SK-N-SH (cell line): ENCODE results near the gene LENEP. TPM values are rescaled to one million over a fixed set of nuclear protein-coding genes. Genes with fewer than 3 reads are reported as not detected.
A peak's percentile ranks its signal among the peaks of the same experiment; 100 is the strongest.

Experiments
- CTCF ChIA-PET: fragments of 300-600, 350-600 bp; formaldehyde crosslinking; extraction: SDS; loops from one replicate; lab custom pipeline; 2021; lab: Yijun Ruan, JAX
- POLR2A ChIA-PET: fragments of 350-600 bp; sonication (Branson Sonifier 250); formaldehyde crosslinking; extraction: SDS; loops from one replicate; lab custom pipeline; 2020; ENCODE audit warnings: antibody characterized with exemption, inconsistent platforms; lab: Yijun Ruan, JAX
- DNase-seq: peaks from one replicate; pipeline ENCODE4 v3.0.0; 2012
- H2AFZ ChIP-seq: fragments of 200-600 bp; sonication (generic); 2 replicates; pipeline ENCODE4 v1.8.1; 2016; ENCODE audit warnings: antibody characterized with exemption, mild to moderate bottlenecking, low read depth
- H3F3A ChIP-seq: fragments of 200-600 bp; sonication (generic); replicated peaks from 2 replicates; pipeline ENCODE3; 2016; ENCODE audit warnings: antibody characterized with exemption, mild to moderate bottlenecking; ENCODE audit not compliant: insufficient read depth
- H3K27ac ChIP-seq, 2 experiments: fragments of 200-500 bp in 1 of 2; fragments of 200-600 bp in 1 of 2; sonication (Bioruptor generic) in 1 of 2; sonication (generic), shearing (Covaris generic) in 1 of 2; 2 replicates each; pipeline versions ENCODE4 v1.5.1 to v1.6.1; 2014 to 2016; ENCODE audit warnings: low read depth in 2 of 2, inconsistent platforms in 1 of 2, low read length in 1 of 2, mild to moderate bottlenecking in 1 of 2, mixed read lengths in 1 of 2
- H3K27me3 ChIP-seq: fragments of 200-600 bp; sonication (generic), shearing (Covaris generic); 2 replicates; pipeline ENCODE4 v1.6.1; 2016; ENCODE audit warnings: mixed run types; ENCODE audit not compliant: insufficient read depth
- H3K36me3 ChIP-seq, 2 experiments: fragments of 200-500 bp in 1 of 2; fragments of 200-600 bp in 1 of 2; sonication (Bioruptor generic) in 1 of 2; sonication (generic) in 1 of 2; replicated peaks in 1 of 2; 2 replicates each; pipeline versions ENCODE3 to v1.5.1; 2014 to 2016; ENCODE audit warnings: low read length in 1 of 2, mild to moderate bottlenecking in 1 of 2; ENCODE audit not compliant: insufficient read depth in 2 of 2, control insufficient read depth in 1 of 2
- H3K4me1 ChIP-seq, 2 experiments: fragments of 200-500 bp in 1 of 2; fragments of 200-600 bp in 1 of 2; sonication (Bioruptor generic) in 1 of 2; sonication (generic), shearing (Covaris generic) in 1 of 2; 2 replicates each; pipeline versions ENCODE4 v1.5.1 to v1.6.1; 2014 to 2016; ENCODE audit warnings: low read depth in 1 of 2, low read length in 1 of 2, mixed run types in 1 of 2; ENCODE audit not compliant: insufficient read depth in 2 of 2, control insufficient read depth in 1 of 2
- H3K4me2 ChIP-seq: fragments of 200-600 bp; sonication (generic), shearing (Covaris generic); 2 replicates; pipeline ENCODE4 v1.6.1; 2017; ENCODE audit warnings: mixed run types
- H3K4me3 ChIP-seq, 2 experiments: fragments of 200-500 bp in 1 of 2; fragments of 200-600 bp in 1 of 2; sonication (Bioruptor generic) in 1 of 2; sonication (generic), shearing (Covaris generic) in 1 of 2; 2 replicates each; pipeline versions ENCODE4 v1.5.1 to v1.8.1; 2014 to 2016; ENCODE audit warnings: low read depth in 2 of 2, inconsistent platforms in 1 of 2, low read length in 1 of 2, mild to moderate bottlenecking in 1 of 2, mixed read lengths in 1 of 2, moderate library complexity in 1 of 2
- H3K79me2 ChIP-seq: fragments of 200-600 bp; sonication (generic); 2 replicates; pipeline ENCODE4 v1.8.1; 2017; ENCODE audit warnings: mild to moderate bottlenecking; ENCODE audit not compliant: insufficient read depth
- H3K9ac ChIP-seq: fragments of 200-600 bp; sonication (generic); 2 replicates; pipeline ENCODE4 v1.6.1; 2017; ENCODE audit warnings: mixed run types
- H3K9me2 ChIP-seq: fragments of 200-600 bp; sonication (generic); 2 replicates; pipeline ENCODE4 v1.6.1; 2017; ENCODE audit warnings: mixed run types
- H3K9me3 ChIP-seq: fragments of 200-600 bp; sonication (generic); 2 replicates; pipeline ENCODE4 v1.6.1; 2017; ENCODE audit warnings: mixed run types, mild to moderate bottlenecking, moderate library complexity
- H4K20me1 ChIP-seq: fragments of 200-600 bp; sonication (generic); 2 replicates; pipeline ENCODE4 v1.6.1; 2017; ENCODE audit warnings: mild to moderate bottlenecking, mixed run types; ENCODE audit not compliant: insufficient read depth
- EZH2phosphoT487 ChIP-seq: fragments of 200-600 bp; sonication (generic); IDR thresholded peaks from 2 replicates; pipeline ENCODE4 v1.6.1; 2017; ENCODE audit warnings: low read depth, mixed run types, mild to moderate bottlenecking, antibody characterized with exemption, moderate library complexity, borderline replicate concordance
- FOXM1 ChIP-seq: IDR thresholded peaks from 2 replicates; pipeline ENCODE4 v1.4.0; 2012; ENCODE audit warnings: low read depth, mild to moderate bottlenecking
- GABPA ChIP-seq: IDR thresholded peaks from 2 replicates; pipeline ENCODE4 v1.4.0; 2012; ENCODE audit warnings: low read depth, mild to moderate bottlenecking
- MEF2A ChIP-seq: IDR thresholded peaks from 2 replicates; pipeline ENCODE4 v1.4.0; 2012; ENCODE audit warnings: low read depth, borderline replicate concordance
- MXI1 ChIP-seq: IDR thresholded peaks from 2 replicates; pipeline ENCODE4 v1.6.1; 2012; ENCODE audit warnings: mild to moderate bottlenecking, low read depth, low read length, improper control_type of control experiment
- NFIC ChIP-seq: IDR thresholded peaks from 2 replicates; pipeline ENCODE4 v1.4.0; 2012; ENCODE audit warnings: borderline replicate concordance
- NRF1 ChIP-seq: IDR thresholded peaks from 2 replicates; pipeline ENCODE4 v1.6.1; 2012; ENCODE audit warnings: low read depth, mild to moderate bottlenecking, low read length
- POLR2AphosphoS5 ChIP-seq: IDR thresholded peaks from 2 replicates; pipeline ENCODE4 v1.6.1; 2012; ENCODE audit warnings: low read depth, low read length
- RAD21 ChIP-seq: IDR thresholded peaks from 2 replicates; pipeline ENCODE4 v1.6.1; 2012; ENCODE audit warnings: mild to moderate bottlenecking, low read length
- RCOR1 ChIP-seq: fragments of 150-350 bp; IDR thresholded peaks from 2 replicates; pipeline ENCODE4 v1.6.1; 2017; ENCODE audit warnings: antibody characterized with exemption, low read length
- RFX5 ChIP-seq: IDR thresholded peaks from 2 replicates; pipeline ENCODE4 v1.6.1; 2012; ENCODE audit warnings: mild to moderate bottlenecking, improper control_type of control experiment, low read length
- RXRA ChIP-seq: IDR thresholded peaks from 2 replicates; pipeline ENCODE4 v1.4.0; 2012; ENCODE audit warnings: low read depth, mild to moderate bottlenecking, borderline replicate concordance
- TCF12 ChIP-seq: IDR thresholded peaks from 2 replicates; pipeline ENCODE4 v1.4.0; 2012
- TEAD4 ChIP-seq: IDR thresholded peaks from 2 replicates; pipeline ENCODE4 v1.4.0; 2012; ENCODE audit warnings: mild to moderate bottlenecking, borderline replicate concordance; ENCODE audit not compliant: insufficient read depth
- YY1 ChIP-seq: IDR thresholded peaks from 2 replicates; pipeline ENCODE4 v1.4.0; 2012; ENCODE audit warnings: low read depth, mild to moderate bottlenecking
- WGBS: methylation state at CpG from one replicate; pipeline ENCODE4 v1.1.6; 2017; ENCODE audit warnings: low lambda C conversion rate; 5-methylcytosine and 5-hydroxymethylcytosine counted together
- polyA plus RNA-seq, 3 experiments: library from polyadenylated mRNA; depleted of rRNA; stranded (reverse); fragments of >200 nt; gene quantifications; 2 replicates each; pipeline ENCODE4 v1.2.3, GENCODE V29; 2012
- TF ChIP-seq, protein P1 (sequence below): IDR thresholded peaks from 2 replicates; pipeline ENCODE4 v1.4.0; 2012; ENCODE audit warnings: low read depth, borderline replicate concordance
- TF ChIP-seq, protein P2 (sequence below): fragments of 150-350 bp; IDR thresholded peaks from 2 replicates; pipeline ENCODE4 v1.6.1; 2017; ENCODE audit warnings: antibody characterized with exemption, low read length, low read depth, borderline replicate concordance
- TF ChIP-seq, protein P3 (sequence below): fragments of 200-600 bp; sonication (generic); IDR thresholded peaks from 2 replicates; pipeline ENCODE4 v1.6.1; 2017; ENCODE audit warnings: antibody characterized with exemption, mild to moderate bottlenecking, moderate library complexity
- TF ChIP-seq, protein P4 (sequence below): fragments of 150-350 bp; IDR thresholded peaks from 2 replicates; pipeline ENCODE4 v1.6.1; 2016; ENCODE audit warnings: mild to moderate bottlenecking, low read depth, low read length
- TF ChIP-seq, protein P5 (sequence below): IDR thresholded peaks from 2 replicates; pipeline ENCODE4; 2012

The LENEP gene
- polyA plus RNA-seq, 1 of the 3 experiments (the other 2 are of a cell fraction), result not detected

DNA sequence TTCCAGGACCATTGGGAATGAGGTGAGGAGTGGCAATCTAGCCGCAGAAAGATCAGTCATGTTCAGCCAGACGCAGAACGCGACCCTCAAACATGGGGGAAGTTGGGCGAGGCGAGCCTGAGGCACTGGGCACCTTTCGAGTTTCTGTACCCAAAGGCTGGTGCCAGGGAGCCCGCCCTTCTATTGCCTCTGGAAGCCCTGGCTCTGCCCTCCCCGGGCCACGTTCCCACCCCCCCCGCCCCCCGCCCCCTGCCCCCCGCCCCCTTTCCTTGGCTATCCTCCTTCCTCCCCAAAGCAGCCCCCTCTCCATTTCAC lies 7.0 kb downstream of the LENEP start (continued):
- TF ChIP-seq, protein P1, sequence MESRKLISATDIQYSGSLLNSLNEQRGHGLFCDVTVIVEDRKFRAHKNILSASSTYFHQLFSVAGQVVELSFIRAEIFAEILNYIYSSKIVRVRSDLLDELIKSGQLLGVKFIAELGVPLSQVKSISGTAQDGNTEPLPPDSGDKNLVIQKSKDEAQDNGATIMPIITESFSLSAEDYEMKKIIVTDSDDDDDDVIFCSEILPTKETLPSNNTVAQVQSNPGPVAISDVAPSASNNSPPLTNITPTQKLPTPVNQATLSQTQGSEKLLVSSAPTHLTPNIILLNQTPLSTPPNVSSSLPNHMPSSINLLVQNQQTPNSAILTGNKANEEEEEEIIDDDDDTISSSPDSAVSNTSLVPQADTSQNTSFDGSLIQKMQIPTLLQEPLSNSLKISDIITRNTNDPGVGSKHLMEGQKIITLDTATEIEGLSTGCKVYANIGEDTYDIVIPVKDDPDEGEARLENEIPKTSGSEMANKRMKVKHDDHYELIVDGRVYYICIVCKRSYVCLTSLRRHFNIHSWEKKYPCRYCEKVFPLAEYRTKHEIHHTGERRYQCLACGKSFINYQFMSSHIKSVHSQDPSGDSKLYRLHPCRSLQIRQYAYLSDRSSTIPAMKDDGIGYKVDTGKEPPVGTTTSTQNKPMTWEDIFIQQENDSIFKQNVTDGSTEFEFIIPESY, result no peak
- TF ChIP-seq TEAD4 (no peak), RCOR1 (no peak)
- TF ChIP-seq, all 33 proteins: peak for 0

DNA sequence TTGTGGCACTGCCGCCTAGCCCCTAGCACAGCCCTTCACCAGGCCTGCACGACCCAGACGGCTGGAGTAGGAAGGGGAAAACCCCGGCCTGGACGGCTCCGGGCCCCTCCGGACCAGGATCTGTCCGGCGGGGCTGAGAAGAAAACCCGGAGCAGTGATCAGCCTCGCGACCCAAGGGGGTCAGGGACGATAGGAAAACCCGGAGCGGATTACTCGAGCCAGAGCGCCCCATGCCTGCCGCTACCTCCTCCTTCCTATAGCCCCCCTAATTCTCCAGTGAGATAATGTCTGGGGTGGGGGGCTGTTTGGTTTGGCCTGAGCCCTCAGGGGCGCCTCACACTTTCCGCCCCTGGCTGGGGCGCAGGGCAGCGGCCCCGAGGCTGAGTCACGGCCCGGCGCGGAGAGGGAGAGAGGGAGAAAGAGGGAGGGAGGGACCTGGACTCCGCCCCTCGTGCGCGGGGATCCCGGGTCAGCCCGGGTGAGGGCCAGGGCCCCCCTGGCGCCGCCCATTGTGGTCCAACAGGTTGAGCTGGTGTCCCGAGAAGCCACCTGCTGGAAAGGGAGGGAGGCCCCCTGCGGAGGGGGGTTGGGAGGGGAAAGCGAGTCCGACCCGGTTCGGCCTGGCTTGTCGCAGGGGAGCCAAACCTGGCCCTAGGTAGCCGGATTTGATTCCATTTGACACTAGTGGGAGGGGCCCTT lies 7.5 kb downstream of the LENEP start:
- WGBS, result 2% methylated on average over 20 of the region's 43 CpGs
- CTCF ChIA-PET, result interaction anchor here (0.8 to 14.0 kb wide), 20 partner anchors 14 to 172 kb away, joined by 3 to 640 read pairs (median 6); partner anchors contain the start of genes ADAM15, CKS1B, DCST1 and DCST2
- peak; percentile 94 for DNase-seq
- no peak for TF ChIP-seq RAD21
- TF ChIP-seq, protein P1, result peak; percentile 31; the same call in 1 of the 2 replicates
- TF ChIP-seq MEF2A, result no peak
- TF ChIP-seq, protein P2, sequence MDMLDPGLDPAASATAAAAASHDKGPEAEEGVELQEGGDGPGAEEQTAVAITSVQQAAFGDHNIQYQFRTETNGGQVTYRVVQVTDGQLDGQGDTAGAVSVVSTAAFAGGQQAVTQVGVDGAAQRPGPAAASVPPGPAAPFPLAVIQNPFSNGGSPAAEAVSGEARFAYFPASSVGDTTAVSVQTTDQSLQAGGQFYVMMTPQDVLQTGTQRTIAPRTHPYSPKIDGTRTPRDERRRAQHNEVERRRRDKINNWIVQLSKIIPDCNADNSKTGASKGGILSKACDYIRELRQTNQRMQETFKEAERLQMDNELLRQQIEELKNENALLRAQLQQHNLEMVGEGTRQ, result no peak
- TF ChIP-seq, protein P3, sequence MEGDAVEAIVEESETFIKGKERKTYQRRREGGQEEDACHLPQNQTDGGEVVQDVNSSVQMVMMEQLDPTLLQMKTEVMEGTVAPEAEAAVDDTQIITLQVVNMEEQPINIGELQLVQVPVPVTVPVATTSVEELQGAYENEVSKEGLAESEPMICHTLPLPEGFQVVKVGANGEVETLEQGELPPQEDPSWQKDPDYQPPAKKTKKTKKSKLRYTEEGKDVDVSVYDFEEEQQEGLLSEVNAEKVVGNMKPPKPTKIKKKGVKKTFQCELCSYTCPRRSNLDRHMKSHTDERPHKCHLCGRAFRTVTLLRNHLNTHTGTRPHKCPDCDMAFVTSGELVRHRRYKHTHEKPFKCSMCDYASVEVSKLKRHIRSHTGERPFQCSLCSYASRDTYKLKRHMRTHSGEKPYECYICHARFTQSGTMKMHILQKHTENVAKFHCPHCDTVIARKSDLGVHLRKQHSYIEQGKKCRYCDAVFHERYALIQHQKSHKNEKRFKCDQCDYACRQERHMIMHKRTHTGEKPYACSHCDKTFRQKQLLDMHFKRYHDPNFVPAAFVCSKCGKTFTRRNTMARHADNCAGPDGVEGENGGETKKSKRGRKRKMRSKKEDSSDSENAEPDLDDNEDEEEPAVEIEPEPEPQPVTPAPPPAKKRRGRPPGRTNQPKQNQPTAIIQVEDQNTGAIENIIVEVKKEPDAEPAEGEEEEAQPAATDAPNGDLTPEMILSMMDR, result no peak; the same call in 1 of the 2 replicates
- no peak for TF ChIP-seq EZH2phosphoT487
- TF ChIP-seq RCOR1, result peak; percentile 33; the same call in 1 of the 2 replicates
- peak; percentile 68; the same call in 1 of the 2 replicates for TF ChIP-seq NFIC
- TF ChIP-seq FOXM1, result peak; percentile 59; the same call in 1 of the 2 replicates
- TF ChIP-seq TCF12, result peak; percentile 55; the same call in 1 of the 2 replicates
- no peak; the same call in 1 of the 2 replicates for TF ChIP-seq GABPA
- peak; percentile 24; the same call in 1 of the 2 replicates for TF ChIP-seq RXRA
- TF ChIP-seq RFX5, result peak; percentile 68; the same call in 1 of the 2 replicates
- TF ChIP-seq YY1, result peak; percentile 68
- 0 out of 2 replicates have a peak, but pooled peaks have one; percentile 31 for TF ChIP-seq NRF1
- TF ChIP-seq MXI1, result peak; percentile 64
- TF ChIP-seq, protein P4, sequence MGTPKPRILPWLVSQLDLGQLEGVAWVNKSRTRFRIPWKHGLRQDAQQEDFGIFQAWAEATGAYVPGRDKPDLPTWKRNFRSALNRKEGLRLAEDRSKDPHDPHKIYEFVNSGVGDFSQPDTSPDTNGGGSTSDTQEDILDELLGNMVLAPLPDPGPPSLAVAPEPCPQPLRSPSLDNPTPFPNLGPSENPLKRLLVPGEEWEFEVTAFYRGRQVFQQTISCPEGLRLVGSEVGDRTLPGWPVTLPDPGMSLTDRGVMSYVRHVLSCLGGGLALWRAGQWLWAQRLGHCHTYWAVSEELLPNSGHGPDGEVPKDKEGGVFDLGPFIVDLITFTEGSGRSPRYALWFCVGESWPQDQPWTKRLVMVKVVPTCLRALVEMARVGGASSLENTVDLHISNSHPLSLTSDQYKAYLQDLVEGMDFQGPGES, result no peak
- TF ChIP-seq, protein P5, sequence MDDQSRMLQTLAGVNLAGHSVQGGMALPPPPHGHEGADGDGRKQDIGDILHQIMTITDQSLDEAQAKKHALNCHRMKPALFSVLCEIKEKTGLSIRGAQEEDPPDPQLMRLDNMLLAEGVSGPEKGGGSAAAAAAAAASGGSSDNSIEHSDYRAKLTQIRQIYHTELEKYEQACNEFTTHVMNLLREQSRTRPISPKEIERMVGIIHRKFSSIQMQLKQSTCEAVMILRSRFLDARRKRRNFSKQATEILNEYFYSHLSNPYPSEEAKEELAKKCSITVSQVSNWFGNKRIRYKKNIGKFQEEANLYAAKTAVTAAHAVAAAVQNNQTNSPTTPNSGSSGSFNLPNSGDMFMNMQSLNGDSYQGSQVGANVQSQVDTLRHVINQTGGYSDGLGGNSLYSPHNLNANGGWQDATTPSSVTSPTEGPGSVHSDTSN, result peak; percentile 54
- TF ChIP-seq POLR2AphosphoS5, result peak; percentile 74

More for the DNA sequence above, 7.5 kb downstream of the LENEP start:
- H3K79me2 ChIP-seq, result peaks cover 32% of the 10 kb centered on the region
- H3K9me2 ChIP-seq, result no peaks in the 10 kb centered on the region
- peaks cover 19 to 31% of the 10 kb centered on the region in 2 experiments for H3K4me1 ChIP-seq
- peak overlapping the region; percentile 92 to 94 for H3K27ac ChIP-seq
- peak overlapping the region; percentile 57 to 71 for H3K4me3 ChIP-seq
- H4K20me1 ChIP-seq, result no peaks in the 10 kb centered on the region
- no peaks in the 10 kb centered on the region for H3K27me3 ChIP-seq
- H3K4me2 ChIP-seq, result peak overlapping the region; percentile 96
- H2AFZ ChIP-seq, result no peak overlapping the region; the same call in 1 of the 2 replicates
- H3K9me3 ChIP-seq, result no peaks in the 10 kb centered on the region
- POLR2A ChIA-PET, result interaction anchor here (0.9 to 3.0 kb wide), 4 partner anchors 17 to 40 kb away, joined by 3 to 18 read pairs (median 6); partner anchors contain the start of genes PYGO2 and SHC1
- peak overlapping the region; percentile 76 for H3K9ac ChIP-seq
- peaks cover 30% of the 10 kb centered on the region for H3F3A ChIP-seq
- H3K36me3 ChIP-seq, result peaks cover 0 to under 1% of the 10 kb centered on the region in 2 experiments
